ENCODE results near the gene DLEC1. TPM values are rescaled to one million over a fixed set of nuclear protein-coding genes. Genes with fewer than 3 reads are reported as not detected.

Gene DLEC1
- total RNA-seq, 4 donors from 2014 or later = 3.7 to 96.0 (median 7.1) TPM

GRCh38 chr3:38043486-38043885, 4.5 kb downstream of the DLEC1 start:
- no peak for DNase-seq (ENCODE audit: low spot score in 2 of 2)
- WGBS, 2 donors = 61 to 64% methylated on average over 4 of the region's 4 CpGs
- TF ChIP-seq EP300 (IDR thresholded peaks at IDR 0.05) (no peak), CTCF (IDR thresholded peaks at IDR 0.05) (no peak), POLR2A (IDR thresholded peaks at IDR 0.05) (no peak)
- no peaks in the 10 kb centered on the region for H3K9me3 ChIP-seq
- no peaks in the 10 kb centered on the region for H3K27me3 ChIP-seq
- H3K36me3 ChIP-seq = no peaks in the 10 kb centered on the region
- peaks cover 0 to 20% (median 6%) of the 10 kb centered on the region in 4 donors for H3K4me1 ChIP-seq
- H3K27ac ChIP-seq = no peak overlapping the region
- H3K4me3 ChIP-seq = no peak overlapping the region

GRCh38 chr3:38046027-38046426, 7.0 kb downstream of the DLEC1 start:
- no peak overlapping the region for H3K4me3 ChIP-seq
- WGBS, 2 donors = 78 to 84% methylated on average over 4 of the region's 4 CpGs
- no peak for TF ChIP-seq POLR2A (IDR thresholded peaks at IDR 0.05)
- TF ChIP-seq EP300 (IDR thresholded peaks at IDR 0.05) = no peak
- no peak for TF ChIP-seq CTCF (IDR thresholded peaks at IDR 0.05)

GRCh38 chr3:38046821-38047220, 7.8 kb downstream of the DLEC1 start:
- no peak for TF ChIP-seq CTCF (IDR thresholded peaks at IDR 0.05)
- no peak for TF ChIP-seq POLR2A (IDR thresholded peaks at IDR 0.05)
- no peak for TF ChIP-seq EP300 (IDR thresholded peaks at IDR 0.05)
- Histone ChIP-seq H3K27me3 (no peaks in the 10 kb centered on the region), H3K36me3 (no peaks in the 10 kb centered on the region), H3K27ac (no peak overlapping the region), H3K4me3 (no peak overlapping the region), H3K9me3 (no peaks in the 10 kb centered on the region), H3K4me1 (no peaks in the 10 kb centered on the region)
- no peak for DNase-seq (ENCODE audit: low spot score in 2 of 2)
- WGBS, 2 donors = 93 to 96% methylated on average over 2 of the region's 2 CpGs

More at GRCh38 chr3:38046027-38046426, 7.0 kb downstream of the DLEC1 start:
- Histone ChIP-seq H3K36me3 (no peaks in the 10 kb centered on the region), H3K4me1 (no peaks in the 10 kb centered on the region), H3K27me3 (no peaks in the 10 kb centered on the region), H3K27ac (no peak overlapping the region), H3K9me3 (no peaks in the 10 kb centered on the region)
- no peak for DNase-seq (ENCODE audit: low spot score in 2 of 2)

- Histone ChIP-seq H3K36me3 (no peaks in the 10 kb centered on the region), H3K9me3 (no peaks in the 10 kb centered on the region), H3K27ac (no peak overlapping the region), H3K4me1 (no peaks in the 10 kb centered on the region), H3K4me3 (no peak overlapping the region), H3K27me3 (no peaks in the 10 kb centered on the region)
- WGBS, 2 donors = 68 to 78% methylated on average over 2 of the region's 2 CpGs
- DNase-seq (ENCODE audit: low spot score in 2 of 2) = no peak
- TF ChIP-seq CTCF (IDR thresholded peaks at IDR 0.05) = no peak
- no peak for TF ChIP-seq EP300 (IDR thresholded peaks at IDR 0.05)
- TF ChIP-seq POLR2A (IDR thresholded peaks at IDR 0.05) = no peak
Measured at GRCh38 chr3:38047896-38048295, 8.9 kb downstream of the DLEC1 start.

- TF ChIP-seq CTCF (IDR thresholded peaks at IDR 0.05) = no peak
- no peak for TF ChIP-seq EP300 (IDR thresholded peaks at IDR 0.05)
- no peak for TF ChIP-seq POLR2A (IDR thresholded peaks at IDR 0.05)
- Histone ChIP-seq H3K4me3 (no peak overlapping the region), H3K27ac (no peak overlapping the region), H3K27me3 (no peaks in the 10 kb centered on the region), H3K36me3 (no peaks in the 10 kb centered on the region), H3K4me1 (no peaks in the 10 kb centered on the region), H3K9me3 (no peaks in the 10 kb centered on the region)
- 80 to 91% methylated on average over 4 of the region's 4 CpGs for WGBS, 2 donors
- no peak for DNase-seq (ENCODE audit: low spot score in 2 of 2)
Measured at GRCh38 chr3:38049358-38050126, 10.5 kb downstream of the DLEC1 start.

All from tibial nerve (tissue), 4 donors.